ENCODE results near the gene YTHDF1.

The YTHDF1 gene

DNA sequence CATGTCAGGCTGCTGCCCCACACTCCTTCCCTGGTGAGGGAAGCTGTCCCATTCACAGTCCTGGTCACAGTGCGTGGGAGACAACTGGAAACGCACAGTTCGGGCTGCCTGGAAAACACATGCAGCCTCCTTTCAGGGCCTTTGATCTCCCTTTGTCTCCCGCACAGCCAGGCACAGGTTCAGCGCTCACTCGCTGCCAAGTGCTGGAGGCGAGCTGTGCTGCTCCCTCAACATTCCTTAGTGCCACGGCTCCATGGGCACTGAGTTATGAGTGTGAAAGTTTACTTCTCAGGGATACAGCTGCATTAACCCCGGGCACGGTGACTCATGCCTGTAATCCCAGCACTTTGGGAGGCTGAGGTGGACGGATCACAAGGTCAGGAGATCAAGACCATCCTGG lies 9.1 kb downstream of the YTHDF1 start:
- FAIRE-seq: no peak

DNA sequence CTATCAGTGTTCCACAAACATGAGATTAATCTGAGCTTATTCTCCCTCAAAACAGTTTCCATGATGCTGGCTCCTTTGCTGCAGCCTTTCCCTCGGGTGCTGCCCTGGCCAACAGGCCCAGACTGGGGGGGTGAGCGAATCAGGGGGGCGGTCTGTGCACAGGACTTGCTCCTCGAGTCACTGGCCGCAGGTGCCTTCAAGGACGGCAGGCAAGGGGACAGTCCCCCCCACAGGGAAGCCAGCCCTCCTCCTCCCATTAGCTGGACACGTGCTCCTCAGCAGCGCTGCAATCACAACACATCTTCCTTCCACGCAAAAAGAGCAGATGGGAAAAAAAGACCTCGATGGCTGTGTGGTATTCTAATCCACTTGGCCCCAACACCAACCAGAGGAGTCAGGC lies 10.0 kb downstream of the YTHDF1 start:
- no peak for FAIRE-seq

DNA sequence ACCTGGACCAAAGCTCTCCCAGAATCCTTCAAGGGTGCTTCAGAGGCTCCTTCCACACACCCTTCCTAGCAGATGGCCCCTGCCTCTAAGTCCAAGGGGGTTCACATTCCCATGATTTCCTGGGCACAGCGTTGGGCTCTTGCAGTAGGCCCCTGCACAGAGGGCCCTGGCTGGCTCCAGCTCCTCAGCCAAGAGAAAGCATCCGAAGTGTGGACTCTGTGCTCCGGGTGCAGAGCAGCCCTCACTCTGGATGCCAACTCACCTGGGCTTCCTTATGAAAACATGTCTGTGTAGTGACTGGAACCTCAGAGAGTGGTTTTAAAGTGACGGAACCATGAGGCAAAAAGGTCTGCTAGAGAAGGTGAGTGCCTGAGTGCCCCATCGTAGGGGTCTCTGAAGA lies 11.6 kb downstream of the YTHDF1 start:
- no peak for FAIRE-seq

- no peak for FAIRE-seq
Observed at GRCh38 chr20:63202811-63203526, 13.0 kb downstream of the YTHDF1 start.

GRCh38 chr20:63202021-63202420 lies 13.9 kb downstream of the YTHDF1 start:
- FAIRE-seq: no peak

DNA sequence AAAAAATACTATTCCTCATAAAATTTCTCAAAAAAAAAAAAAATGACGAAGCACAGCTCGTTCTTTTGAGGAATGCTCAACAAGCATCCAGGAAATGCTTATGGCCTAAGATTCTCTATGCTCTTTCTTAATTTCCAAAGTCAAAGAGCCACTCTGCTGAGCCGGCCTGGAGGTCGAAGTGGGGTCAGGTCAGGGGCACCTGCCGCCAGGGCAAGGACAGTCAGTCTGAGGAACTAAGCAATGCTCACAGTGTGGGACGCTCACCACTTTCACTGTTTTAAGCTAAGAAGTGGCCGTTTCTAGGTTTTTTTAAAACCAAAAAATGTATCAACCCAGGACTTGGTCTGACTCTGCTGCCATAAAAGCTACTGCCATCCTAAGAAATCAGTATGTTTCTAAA lies 17.3 kb downstream of the YTHDF1 start:
- no peak for FAIRE-seq

DNA sequence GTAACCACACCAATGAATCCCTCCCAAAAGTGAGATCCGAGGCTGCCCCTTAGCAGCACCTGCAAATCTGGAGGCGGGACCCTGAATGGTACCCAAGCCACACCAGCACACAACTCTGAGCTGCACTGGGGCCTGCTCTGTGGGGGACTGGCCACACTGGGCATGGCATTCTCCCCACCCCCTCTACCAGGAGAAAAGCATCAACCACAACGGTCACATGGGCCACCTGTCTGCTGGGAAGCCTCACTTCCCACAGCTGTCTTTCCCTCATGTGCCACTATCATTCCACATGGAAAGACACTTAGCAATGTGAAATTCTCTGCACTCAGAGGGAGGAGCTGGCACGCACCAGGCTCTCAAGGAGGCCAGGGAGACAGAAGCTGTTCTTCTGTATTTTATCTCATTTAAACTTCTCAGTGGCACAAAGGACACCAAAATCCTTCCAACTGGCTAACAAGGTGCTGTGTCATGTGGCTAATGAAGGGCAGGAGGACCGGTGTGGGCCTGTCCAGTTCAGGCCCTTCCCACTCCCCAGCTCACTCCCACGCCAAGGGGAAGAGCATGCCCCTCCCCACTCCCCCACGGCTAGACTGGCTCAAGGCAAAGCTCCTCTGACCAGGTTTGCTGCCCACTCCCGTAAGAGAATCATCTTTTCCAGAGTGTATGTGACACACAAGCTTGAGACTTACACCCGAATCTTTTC lies 19.0 kb downstream of the YTHDF1 start:
- FAIRE-seq: no peak

- FAIRE-seq: no peak
Observed at GRCh38 chr20:63194797-63195173, 21.1 kb downstream of the YTHDF1 start.

- FAIRE-seq: no peak
Observed at GRCh38 chr20:63194007-63194796, 21.7 kb downstream of the YTHDF1 start.

DNA sequence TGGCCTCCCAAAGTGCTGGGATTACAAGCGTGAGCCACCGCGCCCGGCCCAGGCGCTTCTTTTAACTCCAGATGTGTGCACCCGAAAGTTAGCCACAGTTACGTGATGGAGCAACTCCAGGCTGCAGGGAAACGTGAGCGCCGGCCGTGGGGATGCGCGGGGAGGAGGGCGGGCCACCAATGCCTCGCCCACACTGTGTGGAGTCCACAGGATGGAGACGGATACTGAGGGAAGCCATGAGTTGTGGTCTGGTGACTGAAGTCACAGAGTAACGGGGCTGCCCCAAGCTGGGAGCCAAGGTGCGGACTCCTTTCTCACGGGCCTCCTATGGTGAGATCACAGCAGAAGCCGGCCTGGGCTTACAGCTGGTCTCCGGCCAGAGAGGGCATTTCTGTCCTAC lies 23.2 kb downstream of the YTHDF1 start:
- no peak for FAIRE-seq

- FAIRE-seq: no peak
Observed at GRCh38 chr20:63191400-63191799, 24.5 kb downstream of the YTHDF1 start.

- FAIRE-seq: no peak
Observed at GRCh38 chr20:63190828-63191227, 25.1 kb downstream of the YTHDF1 start.

GRCh38 chr20:63189846-63190559 lies 25.9 kb downstream of the YTHDF1 start:
- no peak for FAIRE-seq

GRCh38 chr20:63189322-63189642 lies 26.6 kb downstream of the YTHDF1 start:
- FAIRE-seq: no peak

- FAIRE-seq: no peak
Observed at GRCh38 chr20:63188641-63189321, 27.1 kb downstream of the YTHDF1 start.

DNA sequence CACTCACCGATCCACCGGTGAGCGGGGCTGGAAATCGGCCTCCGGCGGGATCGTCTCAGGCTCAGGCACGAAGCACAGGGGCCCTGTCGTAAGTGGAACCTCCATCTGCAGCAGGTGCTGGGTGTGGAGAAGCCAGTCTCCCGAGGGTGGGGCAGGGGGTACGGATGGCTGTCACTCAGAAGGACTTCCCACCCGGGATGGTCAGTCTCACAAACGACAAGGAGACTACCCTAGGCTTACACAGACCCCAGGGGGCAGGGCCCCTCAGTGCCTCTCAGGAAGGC lies 27.8 kb downstream of the YTHDF1 start:
- FAIRE-seq: no peak

- no peak for FAIRE-seq
Observed at GRCh38 chr20:63187338-63188158, 28.4 kb downstream of the YTHDF1 start.

DNA sequence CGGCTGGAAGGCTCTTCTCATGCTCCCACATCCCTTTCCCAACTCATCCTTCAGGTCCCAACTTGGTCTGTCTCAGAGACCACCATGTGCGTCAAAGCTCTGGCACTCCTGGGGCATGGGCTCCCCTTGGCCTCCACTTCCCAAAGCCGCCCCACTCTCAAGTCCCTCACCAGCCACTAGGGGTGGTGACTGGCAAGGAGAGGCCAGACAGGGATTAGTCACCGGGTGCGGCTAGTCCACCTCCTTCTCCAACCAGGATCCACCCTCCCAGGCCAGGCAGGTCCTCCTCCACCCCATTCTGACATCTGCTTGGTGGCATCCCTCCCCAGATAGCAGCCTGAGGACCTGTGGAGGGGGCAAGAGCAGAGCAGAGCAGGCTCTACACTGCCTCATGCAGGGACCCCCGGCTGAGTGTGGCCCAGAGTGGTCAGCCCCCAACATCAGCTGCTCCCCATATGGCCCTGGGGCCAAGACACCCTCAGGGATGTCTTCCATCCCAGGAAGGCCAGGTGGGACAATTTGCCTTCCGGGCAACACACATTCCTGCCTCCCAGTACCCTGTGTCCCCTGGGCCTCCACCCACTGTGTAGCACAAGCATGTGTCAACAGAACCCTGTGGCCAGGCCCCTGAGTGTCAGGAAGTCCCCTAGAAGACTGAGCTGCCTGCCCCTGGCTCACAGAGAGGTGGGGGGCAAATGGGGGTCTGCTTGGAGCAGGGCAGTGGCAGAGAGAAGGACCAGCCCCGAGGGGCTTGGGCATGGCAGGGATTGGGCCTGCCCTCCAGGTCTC lies 29.2 kb downstream of the YTHDF1 start:
- FAIRE-seq: no peak

DNA sequence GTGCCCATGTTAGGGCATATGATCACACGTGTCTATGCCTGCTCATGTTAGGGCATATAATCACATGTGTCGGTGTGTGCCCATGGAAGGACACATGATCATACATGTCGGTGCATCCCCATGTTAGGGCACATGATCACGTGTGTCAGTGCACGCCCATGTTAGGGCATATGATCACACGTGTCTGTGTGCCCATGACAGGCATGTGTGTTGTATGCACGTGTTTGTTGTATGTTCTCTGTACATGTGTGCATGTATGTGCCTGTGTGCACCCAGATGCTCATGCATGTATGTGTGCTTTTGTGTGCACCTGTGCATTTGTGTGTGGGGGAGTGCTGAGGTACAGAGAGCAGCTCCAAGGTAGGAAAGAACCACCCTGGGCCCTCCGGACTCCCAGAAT lies 29.8 kb downstream of the YTHDF1 start:
- FAIRE-seq: no peak

GRCh38 chr20:63185215-63185796 lies 30.6 kb downstream of the YTHDF1 start:
- FAIRE-seq: no peak
